GM18526 (cell line): ENCODE results near the gene STARD8.

Experiments
- POLR2A ChIP-seq: IDR thresholded peaks from 3 replicates; pipeline ENCODE4 v1.6.1; 2011; ENCODE audit not compliant: insufficient read length; ENCODE audit errors: extremely low read depth

Gene STARD8

GRCh38 chrX:68654693-68655092 is 7.2 kb downstream of the STARD8 start:
- no peak for TF ChIP-seq POLR2A

GRCh38 chrX:68658530-68658929 is 11.1 kb downstream of the STARD8 start:
- no peak for TF ChIP-seq POLR2A

DNA sequence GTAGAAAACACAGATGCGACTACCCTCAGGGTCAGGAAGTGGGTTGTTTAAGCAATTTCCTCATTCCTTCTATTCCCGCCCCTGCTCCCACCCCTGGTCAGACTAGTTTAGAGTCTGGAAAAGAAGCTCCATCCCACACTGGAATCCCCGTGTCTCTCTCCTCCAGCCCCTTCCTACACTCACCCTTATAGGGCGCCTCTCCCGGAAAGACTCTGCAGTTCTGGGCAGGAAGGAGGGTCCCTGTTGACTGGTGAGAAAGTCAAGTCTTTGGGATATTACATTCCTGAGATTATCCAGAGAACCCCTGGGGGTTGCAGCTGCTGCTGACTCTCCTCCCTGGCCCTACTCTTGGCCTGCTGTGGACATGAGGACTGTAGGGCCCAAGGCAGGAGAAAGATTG is 11.9 kb downstream of the STARD8 start:
- no peak for TF ChIP-seq POLR2A

GRCh38 chrX:68659786-68660185 is 12.3 kb downstream of the STARD8 start:
- no peak for TF ChIP-seq POLR2A

DNA sequence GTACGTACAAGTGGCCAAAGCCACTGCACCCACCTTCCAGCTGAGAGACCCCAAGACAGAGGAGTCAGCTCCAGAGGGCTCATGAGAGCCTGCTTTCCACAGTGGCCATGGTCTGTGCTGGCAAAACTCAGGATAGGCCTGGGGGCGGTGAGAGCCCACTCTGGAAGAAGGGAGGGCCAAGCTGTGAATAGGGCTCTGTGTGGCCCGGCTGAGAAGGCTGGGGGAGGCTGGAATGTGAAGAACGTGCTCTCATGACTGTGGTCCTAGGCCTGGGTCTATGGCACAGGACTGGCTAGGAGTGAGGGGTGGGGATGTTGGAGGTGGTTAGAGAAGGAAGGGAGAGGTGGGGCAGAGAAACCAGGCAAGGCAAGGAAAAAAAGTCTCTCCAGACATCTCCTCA is 13.3 kb downstream of the STARD8 start:
- TF ChIP-seq POLR2A: no peak

- TF ChIP-seq POLR2A: no peak
These were observed 18.0 kb downstream of the STARD8 start for GRCh38 chrX:68665502-68665901.

DNA sequence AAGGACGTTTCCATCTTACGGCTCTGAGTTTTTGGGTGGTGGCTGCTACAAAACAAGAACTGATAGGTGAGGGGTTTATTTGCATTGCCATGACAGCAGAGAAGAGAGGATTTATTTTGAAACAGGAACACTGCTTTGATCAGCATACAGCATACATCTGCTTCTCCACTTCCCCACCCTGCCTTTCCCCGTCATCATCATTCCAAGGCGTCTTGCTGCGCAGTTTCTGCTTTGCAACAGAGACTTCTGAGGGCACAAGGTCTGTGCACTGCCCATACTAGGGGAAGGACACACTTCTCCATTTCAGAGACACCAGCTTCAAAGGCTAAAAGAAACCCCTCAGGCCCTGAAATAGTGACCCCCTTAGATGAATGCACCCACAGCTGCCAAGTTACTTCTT is 19.1 kb downstream of the STARD8 start:
- no peak for TF ChIP-seq POLR2A

DNA sequence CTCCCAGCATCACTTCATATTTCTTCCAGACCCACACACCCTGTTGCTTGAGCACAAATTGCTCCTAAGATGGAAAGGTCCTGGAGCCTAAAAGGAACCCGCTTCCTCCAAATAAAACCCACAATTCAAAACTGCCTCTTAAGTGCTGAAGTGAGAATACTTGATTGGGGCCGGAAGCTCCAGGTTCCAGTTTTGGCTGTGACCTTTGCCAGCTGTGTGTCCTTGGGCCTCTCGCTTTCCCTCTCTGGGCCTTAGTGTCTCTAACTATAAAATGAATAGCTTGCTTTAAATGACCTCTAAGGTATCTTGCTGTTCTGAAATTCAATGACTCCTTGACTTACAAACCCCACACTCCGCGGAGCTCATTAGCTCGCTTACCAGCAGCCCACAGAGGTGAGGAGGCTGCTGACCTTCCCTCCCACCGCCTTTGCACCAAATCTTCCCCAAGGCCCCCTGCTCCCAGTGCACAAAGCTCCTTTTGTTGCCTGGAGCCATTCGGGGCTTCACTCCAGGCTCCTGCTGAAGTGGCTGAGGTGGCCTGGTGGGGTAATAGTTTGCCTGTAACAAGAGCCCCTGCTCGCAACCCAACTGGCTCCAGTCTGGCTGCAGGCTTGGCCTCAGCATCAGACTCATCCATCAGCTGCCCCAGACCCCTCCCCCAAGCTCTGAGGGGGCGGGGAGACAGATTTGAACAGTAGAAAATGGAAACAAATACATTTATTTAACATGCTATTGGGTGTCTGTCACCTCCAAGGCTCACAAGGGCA is 21.8 kb downstream of the STARD8 start:
- no peak for TF ChIP-seq POLR2A

- TF ChIP-seq POLR2A: no peak
These were observed 22.4 kb downstream of the STARD8 start for GRCh38 chrX:68669871-68670270.

DNA sequence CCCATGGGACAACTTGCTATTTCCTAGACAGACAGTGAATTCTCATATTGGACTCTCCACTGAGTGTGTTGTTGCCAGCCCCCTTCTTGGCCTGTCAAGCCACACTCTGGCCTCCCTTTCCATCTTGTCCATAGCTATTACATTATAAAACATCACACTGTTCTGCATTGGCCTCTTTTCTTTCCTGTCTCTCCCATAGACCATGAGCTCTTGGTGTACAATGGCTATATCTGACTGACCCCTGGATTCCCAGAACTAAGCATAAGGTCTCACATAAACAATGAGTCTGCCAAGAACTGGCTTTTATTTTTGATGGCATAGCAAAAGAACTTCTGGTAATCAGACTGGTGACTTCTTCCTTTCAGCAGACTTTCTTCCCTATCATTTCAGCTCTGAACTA is 23.8 kb downstream of the STARD8 start:
- TF ChIP-seq POLR2A: no peak

GRCh38 chrX:68672581-68673318 is 25.3 kb downstream of the STARD8 start:
- no peak for TF ChIP-seq POLR2A

GRCh38 chrX:68675571-68675970 is 28.1 kb downstream of the STARD8 start:
- TF ChIP-seq POLR2A: no peak

DNA sequence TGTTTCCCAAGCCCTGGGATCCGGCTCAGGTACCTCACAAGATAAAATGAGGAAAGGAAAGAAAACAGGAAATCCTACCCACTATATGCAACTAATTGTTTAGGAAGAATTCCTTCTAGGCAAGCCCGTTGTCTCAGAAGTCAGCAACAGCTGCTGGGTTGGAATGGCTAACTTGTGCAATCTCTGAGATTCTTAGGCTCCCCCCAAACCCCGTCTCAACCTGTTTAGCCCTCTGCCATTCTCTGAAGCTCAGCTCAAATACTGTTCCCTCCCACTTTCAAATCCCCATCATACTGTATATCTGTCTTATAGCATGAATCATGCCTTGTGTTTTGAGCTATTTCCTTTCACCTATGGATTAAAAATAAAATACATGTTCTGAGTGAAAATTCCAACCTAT is 28.9 kb downstream of the STARD8 start:
- TF ChIP-seq POLR2A: no peak

GRCh38 chrX:68677998-68678397 is 30.5 kb downstream of the STARD8 start:
- no peak for TF ChIP-seq POLR2A

DNA sequence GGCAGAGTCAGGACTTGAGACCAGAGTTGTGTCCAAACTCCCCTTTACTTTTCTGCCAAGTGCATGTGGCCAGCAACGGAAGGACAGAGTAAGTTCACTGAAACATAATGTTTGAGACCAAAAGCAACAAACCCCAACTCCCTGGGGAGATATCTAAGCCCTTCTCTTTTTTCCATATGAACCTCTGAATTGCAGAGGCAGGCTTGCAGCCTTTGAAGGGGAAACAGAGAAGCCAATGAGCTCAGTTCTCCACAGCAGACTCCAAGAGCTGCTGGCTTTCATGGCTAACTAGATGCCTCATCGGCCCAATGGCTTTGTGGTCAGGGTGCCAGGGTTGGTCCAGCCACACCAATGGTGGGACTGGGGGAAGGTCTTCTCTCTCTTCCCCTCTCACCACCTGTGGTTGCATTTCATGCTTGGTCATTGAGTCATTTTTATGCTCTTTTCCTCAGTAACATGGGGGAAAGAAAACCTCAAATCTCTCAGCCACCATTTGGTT is 34.0 kb downstream of the STARD8 start:
- no peak for TF ChIP-seq POLR2A

DNA sequence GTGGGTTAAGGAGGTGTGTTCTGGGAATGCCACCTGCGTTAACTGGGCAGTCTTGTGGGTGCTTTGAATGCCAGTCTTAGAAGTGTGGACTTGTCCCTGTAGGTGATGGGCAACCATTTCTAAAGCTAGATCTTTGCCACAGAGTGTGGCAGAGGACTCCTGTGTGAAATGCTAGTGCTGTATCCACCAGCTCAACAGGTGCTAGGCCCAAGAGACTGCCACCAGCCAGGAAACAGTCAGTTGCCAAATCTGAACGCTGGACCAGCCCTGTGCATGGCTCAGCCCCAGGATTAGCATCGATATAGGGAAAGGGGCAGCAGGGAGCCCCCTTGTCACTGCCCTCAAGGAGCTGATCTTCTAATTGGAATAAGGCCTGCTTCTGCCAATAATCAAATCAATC is 35.3 kb downstream of the STARD8 start:
- no peak for TF ChIP-seq POLR2A
